Activated naive CD4-positive, alpha-beta T cell treated with anti-CD3 and anti-CD28 coated beads, Interleukin-2, amount 50 U/mL, for 72 hours (primary cell): ENCODE data around the gene SRRM3. TPM values are rescaled to one million over a fixed set of nuclear protein-coding genes. Genes with fewer than 3 reads are reported as not detected.
"Not testable (repeated sequence)": the region's sequence is repeated elsewhere in the genome, so short reads cannot be mapped to it uniquely, and the experiment has no call there.

Experiments used
- ATAC-seq, 2 donors: fragments of 150-1000 bp; cut with Tn5 transposase; 2 replicates each; pipeline ENCODE4 v1.10.0; 2021; ENCODE audit warnings: mild to moderate bottlenecking in 2 of 2, moderate library complexity in 2 of 2
- DNase-seq, 2 donors: peaks; one replicate each; pipeline ENCODE4 v3.0.0; 2021 to 2022; ENCODE audit warnings: low spot score in 2 of 2
- H3K27ac Mint-ChIP-seq, 2 donors: one replicate each; pipeline ENCODE4 v1.8.0; 2022; ENCODE audit warnings: mild to moderate bottlenecking in 2 of 2, mixed read lengths in 2 of 2
- H3K36me3 Mint-ChIP-seq, 2 donors: one replicate each; pipeline ENCODE4 v1.8.0; 2022; ENCODE audit warnings: mixed read lengths in 2 of 2
- H3K9me3 Mint-ChIP-seq, 2 donors: one replicate each; pipeline ENCODE4 v1.8.0; 2022; ENCODE audit warnings: mixed read lengths in 2 of 2
- total RNA-seq, 2 donors: library from RNA; stranded (reverse); gene quantifications; one replicate each; pipeline ENCODE4 v1.2.3, GENCODE V29; 2022

Gene SRRM3
- total RNA-seq, 2 donors from 2014 or later: not detected

- H3K36me3 Mint-ChIP-seq: no peaks in the 10 kb centered on the region
- ATAC-seq (no peak), DNase-seq (no peak)
- H3K27ac Mint-ChIP-seq: no peak overlapping the region
- no peaks in the 10 kb centered on the region for H3K9me3 Mint-ChIP-seq
Measured at GRCh38 chr7:76310102-76310957, 108.6 kb downstream of the SRRM3 start.

GRCh38 chr7:76311838-76312237 is 110.1 kb downstream of the SRRM3 start:
- H3K27ac Mint-ChIP-seq, ATAC-seq, DNase-seq, H3K36me3 Mint-ChIP-seq, H3K9me3 Mint-ChIP-seq: not testable (repeated sequence)

- Mint-ChIP-seq H3K36me3 (no peaks in the 10 kb centered on the region), H3K9me3 (no peaks in the 10 kb centered on the region), H3K27ac (peak overlapping the region; percentile 77 to 88)
- ATAC-seq: peak; percentile 50 to 61
- DNase-seq: peak; percentile 95 to 98
Measured at GRCh38 chr7:76314042-76314721, 112.5 kb downstream of the SRRM3 start.

GRCh38 chr7:76314740-76315139 is 113.0 kb downstream of the SRRM3 start:
- peak overlapping the region in 1 of 2 donors; percentile 77 for H3K27ac Mint-ChIP-seq

GRCh38 chr7:76315364-76315763 is 113.7 kb downstream of the SRRM3 start:
- ATAC-seq: no peak
- Mint-ChIP-seq H3K36me3 (no peaks in the 10 kb centered on the region), H3K9me3 (no peaks in the 10 kb centered on the region), H3K27ac (peak overlapping the region in 1 of 2 donors; percentile 60)
- DNase-seq: no peak

More at GRCh38 chr7:76314740-76315139, 113.0 kb downstream of the SRRM3 start:
- not testable (repeated sequence) for H3K36me3 Mint-ChIP-seq, H3K9me3 Mint-ChIP-seq, DNase-seq, ATAC-seq

- peak overlapping the region; percentile 95 to 99 for H3K27ac Mint-ChIP-seq
- DNase-seq: no peak
- no peaks in the 10 kb centered on the region for H3K36me3 Mint-ChIP-seq
- no peak for ATAC-seq
- H3K9me3 Mint-ChIP-seq: no peaks in the 10 kb centered on the region
Measured at GRCh38 chr7:76316984-76317781, 115.5 kb downstream of the SRRM3 start.

- ATAC-seq (peak; percentile 91 to 93), DNase-seq (peak; percentile 96 to 97)
- H3K36me3 Mint-ChIP-seq: no peaks in the 10 kb centered on the region
- no peaks in the 10 kb centered on the region for H3K9me3 Mint-ChIP-seq
- H3K27ac Mint-ChIP-seq: peak overlapping the region; percentile 95 to 99
Measured at GRCh38 chr7:76317782-76318487, 116.2 kb downstream of the SRRM3 start.

GRCh38 chr7:76318488-76319353 is 117.0 kb downstream of the SRRM3 start:
- ATAC-seq (peak; percentile 51 to 60), DNase-seq (peak; percentile 72 to 81)
- Mint-ChIP-seq H3K27ac (peak overlapping the region; percentile 95 to 99), H3K9me3 (no peaks in the 10 kb centered on the region), H3K36me3 (no peaks in the 10 kb centered on the region)

GRCh38 chr7:76325092-76325491 is 123.4 kb downstream of the SRRM3 start:
- Mint-ChIP-seq H3K36me3 (peaks cover 13 to 31% of the 10 kb centered on the region in 2 donors), H3K9me3 (no peaks in the 10 kb centered on the region), H3K27ac (peak overlapping the region; percentile 27 to 44)
- ATAC-seq (no peak), DNase-seq (no peak)

- no peak overlapping the region for H3K27ac Mint-ChIP-seq
- peaks cover 15 to 32% of the 10 kb centered on the region in 2 donors for H3K36me3 Mint-ChIP-seq
- DNase-seq (no peak), ATAC-seq (no peak)
- no peaks in the 10 kb centered on the region for H3K9me3 Mint-ChIP-seq
Measured at GRCh38 chr7:76325811-76326210, 124.1 kb downstream of the SRRM3 start.

- peak overlapping the region in 1 of 2 donors; percentile 60 for H3K27ac Mint-ChIP-seq
- ATAC-seq (no peak), DNase-seq (no peak)
- H3K9me3 Mint-ChIP-seq: no peaks in the 10 kb centered on the region
- peaks cover 15 to 32% of the 10 kb centered on the region in 2 donors for H3K36me3 Mint-ChIP-seq
Measured at GRCh38 chr7:76326646-76327233, 125.0 kb downstream of the SRRM3 start.

GRCh38 chr7:76327610-76328009 is 125.9 kb downstream of the SRRM3 start:
- DNase-seq (no peak), ATAC-seq (peak; percentile 58 to 83)
- Mint-ChIP-seq H3K36me3 (peaks cover 15 to 32% of the 10 kb centered on the region in 2 donors), H3K27ac (no peak overlapping the region), H3K9me3 (no peaks in the 10 kb centered on the region)

- Mint-ChIP-seq H3K36me3 (peaks cover 15 to 35% of the 10 kb centered on the region in 2 donors), H3K9me3 (no peaks in the 10 kb centered on the region), H3K27ac (peak overlapping the region; percentile 23 to 72)
- DNase-seq (no peak), ATAC-seq (no peak)
Measured at GRCh38 chr7:76328389-76328788, 126.7 kb downstream of the SRRM3 start.

GRCh38 chr7:76329479-76329878 is 127.8 kb downstream of the SRRM3 start:
- Mint-ChIP-seq H3K27ac (peak overlapping the region in 1 of 2 donors; percentile 18), H3K9me3 (no peaks in the 10 kb centered on the region), H3K36me3 (peaks cover 15 to 38% of the 10 kb centered on the region in 2 donors)
- DNase-seq (no peak), ATAC-seq (no peak)

- H3K27ac Mint-ChIP-seq: peak overlapping the region in 1 of 2 donors; percentile 18
- no peak for DNase-seq
- no peaks in the 10 kb centered on the region for H3K9me3 Mint-ChIP-seq
- peaks cover 15 to 38% of the 10 kb centered on the region in 2 donors for H3K36me3 Mint-ChIP-seq
- no peak for ATAC-seq
Measured at GRCh38 chr7:76330261-76330660, 128.6 kb downstream of the SRRM3 start.
